Measurements from ENCODE around the gene BICC1. TPM values are rescaled to one million over a fixed set of nuclear protein-coding genes. Genes with fewer than 3 reads are reported as not detected.

Gene BICC1
- total and polyA plus RNA-seq, 2 donors (not counting 1 experiment from before 2014, with no cell fraction given): 22.6 to 64.7 TPM

GRCh38 chr10:58820386-58820785 lies 307.7 kb downstream of the BICC1 start:
- Histone ChIP-seq H3K4me3 (replicated peaks in 1 of 4; ENCODE audit: control extremely low read depth in 1 of 4, insufficient read depth in 1 of 4, low read depth in 3 of 4, low read length in 4 of 4) (no peak overlapping the region), H3K4me1 (ENCODE audit: control insufficient read depth, extremely low read depth, insufficient read depth, low read length) (peaks cover 12% of the 10 kb centered on the region), H3K36me3 (ENCODE audit: control insufficient read depth, insufficient read depth, low read length) (peaks cover 1% of the 10 kb centered on the region), H4K20me1 (ENCODE audit: control insufficient read depth, extremely low read depth, insufficient read depth, low read length) (no peaks in the 10 kb centered on the region), H3K79me2 (ENCODE audit: control insufficient read depth, insufficient read depth, low read length) (no peaks in the 10 kb centered on the region), H3K27me3 (ENCODE audit: control insufficient read depth, insufficient read depth, low read length) (no peaks in the 10 kb centered on the region), H3K9ac (ENCODE audit: insufficient read depth, low read length) (no peak overlapping the region), H3K9me3 (ENCODE audit: control insufficient read depth, insufficient read depth, low read depth, low read length) (no peaks in the 10 kb centered on the region), H3K4me2 (ENCODE audit: extremely low read depth, insufficient read depth, low read length) (peak overlapping the region; percentile 25), H2AFZ (ENCODE audit: low read length) (no peak overlapping the region), H3K27ac (ENCODE audit: insufficient read depth, low read length) (no peak overlapping the region)
- no peak for DNase-seq (ENCODE audit: low read depth in 2 of 2)
- no peak for TF ChIP-seq EZH2 (IDR thresholded peaks at IDR 0.05; ENCODE audit: low read length, missing control alignments)
- no peak for TF ChIP-seq CTCF (conservative IDR thresholded peaks at IDR 0.05 in 1 of 2, IDR thresholded peaks at IDR 0.05 in 1 of 2; ENCODE audit: low read depth in 1 of 2, low read length in 2 of 2)

- Histone ChIP-seq H3K9me3 (ENCODE audit: control insufficient read depth, insufficient read depth, low read depth, low read length) (no peaks in the 10 kb centered on the region), H4K20me1 (ENCODE audit: control insufficient read depth, extremely low read depth, insufficient read depth, low read length) (no peaks in the 10 kb centered on the region), H3K9ac (ENCODE audit: insufficient read depth, low read length) (no peak overlapping the region), H3K4me1 (ENCODE audit: control insufficient read depth, extremely low read depth, insufficient read depth, low read length) (peaks cover 12% of the 10 kb centered on the region), H2AFZ (ENCODE audit: low read length) (no peak overlapping the region), H3K27me3 (ENCODE audit: control insufficient read depth, insufficient read depth, low read length) (no peaks in the 10 kb centered on the region), H3K4me3 (replicated peaks in 1 of 4; ENCODE audit: control extremely low read depth in 1 of 4, insufficient read depth in 1 of 4, low read depth in 3 of 4, low read length in 4 of 4) (no peak overlapping the region), H3K4me2 (ENCODE audit: extremely low read depth, insufficient read depth, low read length) (peak overlapping the region; percentile 25), H3K36me3 (ENCODE audit: control insufficient read depth, insufficient read depth, low read length) (peaks cover 1% of the 10 kb centered on the region), H3K79me2 (ENCODE audit: control insufficient read depth, insufficient read depth, low read length) (no peaks in the 10 kb centered on the region), H3K27ac (ENCODE audit: insufficient read depth, low read length) (no peak overlapping the region)
- DNase-seq (ENCODE audit: low read depth in 2 of 2): peak; percentile 72 to 77
- TF ChIP-seq CTCF (conservative IDR thresholded peaks at IDR 0.05 in 1 of 2, IDR thresholded peaks at IDR 0.05 in 1 of 2; ENCODE audit: low read depth in 1 of 2, low read length in 2 of 2) (no peak), EZH2 (IDR thresholded peaks at IDR 0.05; ENCODE audit: low read length, missing control alignments) (no peak)
These were observed 308.4 kb downstream of the BICC1 start for GRCh38 chr10:58820861-58821751.

GRCh38 chr10:58821752-58822056 lies 309.0 kb downstream of the BICC1 start:
- Histone ChIP-seq H3K9me3 (ENCODE audit: control insufficient read depth, insufficient read depth, low read depth, low read length) (no peaks in the 10 kb centered on the region), H3K4me3 (replicated peaks in 1 of 4; ENCODE audit: control extremely low read depth in 1 of 4, insufficient read depth in 1 of 4, low read depth in 3 of 4, low read length in 4 of 4) (no peak overlapping the region), H3K4me2 (ENCODE audit: extremely low read depth, insufficient read depth, low read length) (no peak overlapping the region), H3K27ac (ENCODE audit: insufficient read depth, low read length) (no peak overlapping the region), H3K9ac (ENCODE audit: insufficient read depth, low read length) (no peak overlapping the region), H3K79me2 (ENCODE audit: control insufficient read depth, insufficient read depth, low read length) (no peaks in the 10 kb centered on the region), H3K27me3 (ENCODE audit: control insufficient read depth, insufficient read depth, low read length) (no peaks in the 10 kb centered on the region), H3K4me1 (ENCODE audit: control insufficient read depth, extremely low read depth, insufficient read depth, low read length) (peaks cover 12% of the 10 kb centered on the region), H3K36me3 (ENCODE audit: control insufficient read depth, insufficient read depth, low read length) (peaks cover 1% of the 10 kb centered on the region), H4K20me1 (ENCODE audit: control insufficient read depth, extremely low read depth, insufficient read depth, low read length) (no peaks in the 10 kb centered on the region), H2AFZ (ENCODE audit: low read length) (no peak overlapping the region)
- TF ChIP-seq CTCF (conservative IDR thresholded peaks at IDR 0.05 in 1 of 2, IDR thresholded peaks at IDR 0.05 in 1 of 2; ENCODE audit: low read depth in 1 of 2, low read length in 2 of 2): no peak
- no peak for TF ChIP-seq EZH2 (IDR thresholded peaks at IDR 0.05; ENCODE audit: low read length, missing control alignments)
- DNase-seq (ENCODE audit: low read depth in 2 of 2): no peak
